ENCODE results near the gene ZNF750.
"Not testable (repeated sequence)": the region's sequence is repeated elsewhere in the genome, so short reads cannot be mapped to it uniquely, and the experiment has no call there.

Gene ZNF750

GRCh38 chr17:82793974-82794630 lies 45.7 kb downstream of the ZNF750 start:
- DNase-seq (ENCODE audit: low spot score) = peak; percentile 51

- no peak for DNase-seq (ENCODE audit: low spot score)
Observed at GRCh38 chr17:82791532-82791931, 48.3 kb downstream of the ZNF750 start.

- no peak for DNase-seq (ENCODE audit: low spot score)
Observed at GRCh38 chr17:82790391-82790790, 49.4 kb downstream of the ZNF750 start.

GRCh38 chr17:82789806-82790205 lies 50.0 kb downstream of the ZNF750 start:
- DNase-seq (ENCODE audit: low spot score) = no peak

- no peak for DNase-seq (ENCODE audit: low spot score)
Observed at GRCh38 chr17:82789051-82789592, 50.7 kb downstream of the ZNF750 start.

GRCh38 chr17:82788206-82789001 lies 51.4 kb downstream of the ZNF750 start:
- no peak for DNase-seq (ENCODE audit: low spot score)

GRCh38 chr17:82787081-82787848 lies 52.6 kb downstream of the ZNF750 start:
- DNase-seq (ENCODE audit: low spot score) = peak; percentile 95

- no peak for DNase-seq (ENCODE audit: low spot score)
Observed at GRCh38 chr17:82786427-82786826, 53.4 kb downstream of the ZNF750 start.

- not testable (repeated sequence) for DNase-seq (ENCODE audit: low spot score)
Observed at GRCh38 chr17:82785581-82785980, 54.2 kb downstream of the ZNF750 start.

GRCh38 chr17:82783498-82783897 lies 56.3 kb downstream of the ZNF750 start:
- no peak for DNase-seq (ENCODE audit: low spot score)

GRCh38 chr17:82782657-82783207 lies 57.1 kb downstream of the ZNF750 start:
- DNase-seq (ENCODE audit: low spot score) = no peak

GRCh38 chr17:82781894-82782274 lies 57.9 kb downstream of the ZNF750 start:
- peak; percentile 95 for DNase-seq (ENCODE audit: low spot score)

GRCh38 chr17:82780971-82781893 lies 58.6 kb downstream of the ZNF750 start:
- DNase-seq (ENCODE audit: low spot score) = no peak

GRCh38 chr17:82780195-82780594 lies 59.6 kb downstream of the ZNF750 start:
- DNase-seq (ENCODE audit: low spot score) = no peak

- no peak for DNase-seq (ENCODE audit: low spot score)
Observed at GRCh38 chr17:82779541-82779940, 60.3 kb downstream of the ZNF750 start.
